Esophagus muscularis mucosa (tissue), 3 donors: ENCODE data around the gene APH1B.

Experiments used
- CTCF ChIP-seq, 3 experiments: fragments of 200-600 bp in 2 of 3; fragments of 450-650 bp in 1 of 3; sonication (generic) in 2 of 3; IDR thresholded peaks; one replicate each; pipeline ENCODE4 v1.5.1; 2017 to 2019; ENCODE audit warnings: antibody characterized with exemption in 3 of 3, mild to moderate bottlenecking in 2 of 3, moderate library complexity in 1 of 3
- POLR2AphosphoS5 ChIP-seq, 2 donors: sonication (generic); formaldehyde crosslinking; IDR thresholded peaks; one replicate each; pipeline ENCODE4 v1.6.1; 2017; ENCODE audit warnings: antibody characterized with exemption in 2 of 2

GRCh38 chr15:63332367-63333124 lies 55.1 kb downstream of the APH1B start:
- no peak for TF ChIP-seq CTCF (IDR thresholded peaks at IDR 0.05)
- TF ChIP-seq POLR2AphosphoS5 (IDR thresholded peaks at IDR 0.05): no peak
